Measurements from ENCODE around the gene KDM3B. TPM values are rescaled to one million over a fixed set of nuclear protein-coding genes. Genes with fewer than 3 reads are reported as not detected.

KDM3B gene
- polyA plus RNA-seq, 4 donors: 88.8 to 95.8 (median 94.0) TPM

GRCh38 chr5:138448481-138449398 lies 96.3 kb downstream of the KDM3B start:
- DNase-seq (ENCODE audit: low read depth in 4 of 4, low spot score in 3 of 4): no peak

GRCh38 chr5:138449501-138450239 lies 97.2 kb downstream of the KDM3B start:
- DNase-seq (ENCODE audit: low read depth in 4 of 4, low spot score in 3 of 4): peak in 2 of 4 donors; percentile 68 to 83

- DNase-seq (ENCODE audit: low read depth in 4 of 4, low spot score in 3 of 4): no peak
These were observed 98.5 kb downstream of the KDM3B start for GRCh38 chr5:138450971-138451370.

- no peak for DNase-seq (ENCODE audit: low read depth in 4 of 4, low spot score in 3 of 4)
These were observed 100.2 kb downstream of the KDM3B start for GRCh38 chr5:138452720-138453119.

- no peak for DNase-seq (ENCODE audit: low read depth in 4 of 4, low spot score in 3 of 4)
These were observed 101.1 kb downstream of the KDM3B start for GRCh38 chr5:138453590-138453989.

GRCh38 chr5:138454121-138454520 lies 101.6 kb downstream of the KDM3B start:
- no peak for DNase-seq (ENCODE audit: low read depth in 4 of 4, low spot score in 3 of 4)

- no peak for DNase-seq (ENCODE audit: low read depth in 4 of 4, low spot score in 3 of 4)
These were observed 102.9 kb downstream of the KDM3B start for GRCh38 chr5:138455232-138455930.

- DNase-seq (ENCODE audit: low read depth in 4 of 4, low spot score in 3 of 4): no peak
These were observed 105.2 kb downstream of the KDM3B start for GRCh38 chr5:138457531-138458275.

- no peak for DNase-seq (ENCODE audit: low read depth in 4 of 4, low spot score in 3 of 4)
These were observed 105.9 kb downstream of the KDM3B start for GRCh38 chr5:138458384-138458783.

- DNase-seq (ENCODE audit: low read depth in 4 of 4, low spot score in 3 of 4): no peak
These were observed 106.4 kb downstream of the KDM3B start for GRCh38 chr5:138458856-138459255.

GRCh38 chr5:138459311-138459933 lies 106.9 kb downstream of the KDM3B start:
- no peak for DNase-seq (ENCODE audit: low read depth in 4 of 4, low spot score in 3 of 4)

- no peak for DNase-seq (ENCODE audit: low read depth in 4 of 4, low spot score in 3 of 4)
These were observed 107.7 kb downstream of the KDM3B start for GRCh38 chr5:138460032-138460693.

GRCh38 chr5:138461343-138462125 lies 109.0 kb downstream of the KDM3B start:
- DNase-seq (ENCODE audit: low read depth in 4 of 4, low spot score in 3 of 4): no peak

- DNase-seq (ENCODE audit: low read depth in 4 of 4, low spot score in 3 of 4): peak in 1 of 4 donors; percentile 68
These were observed 111.0 kb downstream of the KDM3B start for GRCh38 chr5:138463419-138464007.

GRCh38 chr5:138464008-138464387 lies 111.5 kb downstream of the KDM3B start:
- DNase-seq (ENCODE audit: low read depth in 4 of 4, low spot score in 3 of 4): peak; percentile 94 to 97 (median 94)

- DNase-seq (ENCODE audit: low read depth in 4 of 4, low spot score in 3 of 4): peak; percentile 98 to 99 (median 99)
These were observed 112.1 kb downstream of the KDM3B start for GRCh38 chr5:138464388-138465260.

All from right renal pelvis (tissue), 4 donors.